IPS-NIHi11 (cell line): ENCODE data around the gene UPK3B.
A peak's percentile ranks its signal among the peaks of the same experiment; 100 is the strongest.
"Not testable (repeated sequence)": the region's sequence is repeated elsewhere in the genome, so short reads cannot be mapped to it uniquely, and the experiment has no call there.

Experiments used
- DNase-seq: peaks from one replicate; pipeline ENCODE4 v3.0.0; 2012; ENCODE audit warnings: mixed read lengths, low spot score

The UPK3B gene

DNA sequence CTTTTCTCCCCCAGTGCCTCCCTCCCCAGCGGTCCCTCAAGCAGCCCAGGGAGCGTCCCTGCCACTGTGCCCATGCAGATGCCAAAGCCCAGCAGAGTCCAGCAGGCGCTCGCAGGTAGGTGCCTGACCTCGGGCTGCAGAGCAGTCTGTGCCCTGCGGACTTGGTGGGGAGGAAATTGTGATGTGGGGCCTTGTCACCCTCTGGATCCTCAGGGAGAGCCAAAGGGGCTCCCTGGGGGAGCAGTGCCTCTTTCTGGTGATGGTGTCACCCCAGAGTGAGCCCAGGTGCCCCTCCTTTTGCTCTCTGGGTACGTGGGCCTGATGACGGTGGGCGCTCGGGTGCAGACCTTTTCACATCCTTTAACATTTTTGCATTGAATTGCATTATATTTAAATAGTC is 18.2 kb upstream of the UPK3B start:
- DNase-seq: not testable (repeated sequence)

DNA sequence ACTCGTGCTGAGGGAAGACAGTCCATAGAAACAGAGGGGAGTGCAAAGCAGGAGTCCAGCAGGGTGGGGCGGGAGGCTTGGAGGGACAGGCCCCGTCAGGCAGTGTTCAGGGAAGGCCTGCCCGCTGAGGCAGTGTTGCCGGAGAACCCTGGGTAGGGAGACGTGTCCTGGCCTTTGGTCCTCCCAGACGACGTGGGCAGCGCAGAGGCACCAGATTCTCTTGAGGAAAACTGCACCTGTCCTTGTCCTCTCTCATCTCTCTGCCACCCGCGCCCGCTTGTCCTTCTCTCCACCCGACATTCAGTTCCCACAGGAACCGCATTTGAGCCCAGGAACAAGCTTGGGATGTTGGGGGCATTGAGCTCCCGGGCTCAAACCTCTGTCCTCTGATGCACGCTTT is 14.6 kb upstream of the UPK3B start:
- not testable (repeated sequence) for DNase-seq

DNA sequence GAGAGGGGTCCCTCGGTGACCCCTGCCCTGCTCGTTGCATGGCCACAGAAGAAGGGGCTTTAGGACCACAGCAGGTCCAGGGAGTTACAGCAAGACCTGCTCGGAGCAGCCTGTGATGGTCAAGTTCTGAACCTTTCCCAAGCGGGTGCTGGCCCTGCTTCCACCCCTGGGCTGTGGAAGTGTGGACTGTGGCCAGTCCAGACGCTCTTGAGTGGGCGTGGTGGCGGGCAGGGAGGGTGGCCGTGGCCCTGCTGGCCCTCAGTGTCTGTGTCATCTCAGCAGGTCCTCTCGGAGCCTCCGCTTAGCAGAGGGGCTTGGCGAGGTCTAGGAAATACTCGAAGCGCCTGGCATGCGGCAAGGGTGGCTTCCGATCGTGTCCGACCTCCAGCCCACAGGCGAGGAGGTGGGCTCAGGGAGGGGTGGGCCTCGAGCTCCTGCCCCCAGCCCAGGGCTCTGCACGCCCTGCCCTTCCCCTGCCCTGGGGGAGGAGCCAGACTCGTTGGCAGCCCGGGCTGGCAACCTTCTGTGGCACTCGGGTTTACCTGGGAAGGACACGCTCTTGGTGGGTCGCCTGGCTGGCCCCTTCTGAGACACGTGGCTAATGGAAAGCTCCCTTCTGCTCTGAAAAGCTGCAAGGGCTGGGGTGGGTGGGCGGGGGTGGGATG is 12.3 kb upstream of the UPK3B start:
- not testable (repeated sequence) for DNase-seq

DNA sequence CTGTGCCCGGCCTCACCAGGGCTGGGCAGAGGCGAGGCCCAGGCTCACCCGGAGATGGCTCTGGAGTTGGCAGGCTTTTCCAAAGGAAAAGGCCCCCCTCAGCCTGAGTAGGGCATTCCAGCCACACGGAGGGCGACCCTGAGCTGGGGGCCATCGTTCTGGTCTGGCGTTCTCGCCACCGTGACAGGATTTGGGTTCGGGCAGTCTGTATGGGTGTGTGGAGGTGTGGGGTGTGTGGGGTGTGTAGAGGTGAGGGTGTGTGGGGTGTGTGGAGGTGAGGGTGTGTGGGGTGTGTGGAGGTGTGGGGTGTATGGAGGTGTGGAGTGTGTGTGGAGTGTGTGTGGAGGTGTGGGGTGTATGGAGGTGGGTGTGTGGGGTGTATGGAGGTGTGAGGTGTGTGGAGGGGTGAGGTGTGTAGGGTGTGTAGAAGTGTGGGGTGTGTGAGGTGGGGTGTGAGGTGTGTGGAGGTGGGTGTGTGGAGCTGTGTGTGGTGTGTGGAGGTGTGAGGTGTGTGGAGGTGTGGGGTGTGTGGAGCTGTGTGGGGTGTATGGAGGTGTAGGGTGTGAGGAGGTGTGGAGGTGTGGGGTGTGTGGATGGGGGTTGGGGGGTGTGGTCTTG is 11.7 kb upstream of the UPK3B start:
- not testable (repeated sequence) for DNase-seq

DNA sequence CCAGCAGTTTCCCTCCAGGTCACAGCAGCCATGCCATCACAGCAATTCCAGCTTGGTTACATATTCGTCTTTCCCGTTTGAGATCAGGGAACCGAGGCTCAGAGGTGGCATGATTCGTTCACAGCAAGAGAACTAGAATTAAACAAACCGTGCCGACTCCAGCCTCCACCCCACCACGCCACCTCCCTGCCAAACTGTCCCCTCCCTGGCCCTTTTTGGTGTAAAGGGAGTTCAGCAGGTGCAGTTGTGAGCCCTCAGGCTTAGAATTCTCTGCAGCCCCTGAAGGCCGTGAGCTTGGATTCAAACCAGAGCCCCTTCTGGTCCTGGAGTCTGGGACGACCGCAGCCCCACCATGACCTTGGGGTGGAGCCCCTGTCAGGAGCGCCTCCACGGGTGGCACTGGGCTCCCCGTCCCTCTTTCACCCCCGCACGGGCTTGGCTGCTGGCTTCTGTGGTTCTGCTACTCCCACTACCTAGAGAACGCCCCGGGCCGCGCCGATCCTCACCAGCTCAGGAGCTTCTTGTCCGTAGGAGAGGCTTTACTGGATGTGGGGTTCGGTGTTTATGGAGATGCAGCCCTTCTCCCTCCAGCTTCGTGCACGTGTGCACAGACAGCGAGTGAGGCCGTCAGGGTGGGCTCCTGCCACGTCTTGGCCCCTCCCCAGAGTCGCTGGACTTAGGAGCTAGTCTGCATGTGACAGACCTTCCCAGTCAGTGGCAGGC is 11.0 kb upstream of the UPK3B start:
- DNase-seq: not testable (repeated sequence)

DNA sequence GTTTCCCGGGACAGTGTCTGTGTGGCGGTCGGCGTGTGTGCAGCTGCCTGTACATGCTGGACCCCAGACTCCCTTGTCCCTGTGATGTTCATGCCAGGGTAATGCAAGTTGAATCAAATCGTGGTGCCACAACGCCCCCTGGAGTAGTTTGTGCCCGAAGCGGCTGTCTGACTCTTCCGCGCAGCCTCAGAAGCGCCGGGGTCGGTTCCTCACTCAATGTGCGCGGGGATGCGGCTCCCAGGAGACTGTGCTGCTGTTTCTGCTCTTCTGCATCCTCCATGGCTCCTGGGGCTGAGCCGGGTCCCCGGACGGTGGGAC is 10.5 kb upstream of the UPK3B start:
- not testable (repeated sequence) for DNase-seq

DNA sequence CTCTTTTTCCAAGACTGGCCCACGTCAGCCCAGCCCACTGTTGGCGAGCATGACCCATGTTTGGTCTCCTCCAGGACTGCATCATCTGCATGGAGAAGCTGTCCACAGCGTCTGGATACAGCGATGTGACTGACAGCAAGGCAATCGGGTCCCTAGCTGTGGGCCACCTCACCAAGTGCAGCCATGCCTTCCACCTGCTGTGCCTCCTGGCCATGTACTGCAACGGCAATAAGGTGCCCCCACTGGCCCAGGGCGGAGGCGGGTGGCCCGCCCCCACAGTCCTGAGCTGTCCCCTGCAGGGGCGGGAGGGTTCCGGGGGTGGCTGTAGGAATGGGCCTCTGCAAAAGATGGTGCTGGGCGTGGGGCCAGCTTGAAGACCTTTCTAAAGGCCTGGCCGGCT is 8.1 kb upstream of the UPK3B start:
- DNase-seq: not testable (repeated sequence)

DNA sequence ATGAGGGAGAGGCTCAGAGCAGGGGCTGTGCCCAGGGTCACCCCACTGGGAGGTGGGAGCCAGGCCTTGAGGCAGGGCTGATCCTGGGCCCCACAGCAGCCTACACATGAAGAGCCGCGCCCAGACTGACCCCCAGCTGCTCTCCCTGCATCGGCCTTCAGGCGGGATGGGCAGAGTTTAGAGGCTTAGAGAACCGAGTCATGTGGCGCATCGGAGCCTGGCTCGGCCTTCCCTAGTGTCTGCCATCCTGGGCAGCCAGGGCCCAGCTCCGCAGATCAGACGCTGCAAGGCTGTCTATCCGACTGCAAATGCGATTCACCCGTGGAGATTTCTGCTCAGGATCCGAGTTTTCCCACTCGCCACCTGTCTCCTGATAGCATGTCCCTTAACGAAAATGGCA is 7.5 kb upstream of the UPK3B start:
- not testable (repeated sequence) for DNase-seq

DNA sequence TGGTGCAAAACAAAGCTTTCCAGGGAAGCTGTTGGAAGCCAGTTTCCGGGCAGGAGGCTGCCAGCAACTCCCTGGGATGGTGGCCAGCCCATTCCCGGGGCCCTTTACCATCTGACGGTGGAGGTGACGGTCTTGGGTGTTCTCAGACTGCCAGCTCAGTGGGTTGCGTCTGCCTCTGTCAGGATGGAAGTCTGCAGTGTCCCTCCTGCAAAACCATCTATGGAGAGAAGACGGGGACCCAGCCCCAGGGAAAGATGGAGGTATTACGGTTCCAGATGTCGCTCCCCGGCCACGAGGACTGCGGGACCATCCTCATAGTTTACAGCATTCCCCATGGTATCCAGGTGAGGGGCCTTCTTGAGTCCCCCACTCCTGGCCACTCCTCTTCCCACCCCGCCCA is 7.1 kb upstream of the UPK3B start:
- DNase-seq: not testable (repeated sequence)

DNA sequence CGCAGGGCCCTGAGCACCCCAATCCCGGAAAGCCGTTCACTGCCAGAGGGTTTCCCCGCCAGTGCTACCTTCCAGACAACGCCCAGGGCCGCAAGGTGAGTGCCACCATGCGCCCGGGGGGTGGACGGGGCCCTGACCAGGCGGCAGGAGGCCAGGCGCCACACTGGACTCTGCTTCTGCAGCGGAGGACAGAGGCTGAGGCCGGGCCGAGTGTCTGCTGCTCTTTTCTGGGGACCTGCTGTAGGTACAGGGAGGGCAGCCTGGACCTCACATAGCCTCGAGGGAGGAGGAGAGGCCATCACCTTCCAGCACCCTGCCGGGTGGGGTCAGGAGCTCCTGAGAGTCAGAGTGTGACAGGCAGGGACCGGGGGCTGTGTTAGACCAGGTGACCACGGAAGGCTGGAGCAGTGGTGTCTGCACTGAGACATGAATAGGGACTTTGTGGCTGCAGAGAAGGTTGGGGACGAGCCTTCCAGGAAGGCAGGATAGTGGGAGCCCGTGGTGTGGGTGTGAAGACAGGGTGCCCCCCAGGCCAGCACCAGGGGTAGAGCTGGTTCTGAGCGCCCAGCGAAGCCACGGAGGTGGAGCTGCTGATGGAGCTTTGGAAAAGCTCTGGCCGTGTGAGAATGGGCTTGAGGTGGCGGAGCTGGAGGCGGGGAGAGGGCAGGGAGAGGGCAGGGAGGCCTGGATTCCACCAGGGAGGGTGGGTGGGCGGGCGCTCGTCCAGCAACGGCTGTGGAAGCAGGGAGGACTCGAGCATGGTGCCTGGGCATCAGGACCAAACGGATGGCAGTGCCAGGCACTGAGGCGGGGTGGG is 5.8 kb upstream of the UPK3B start:
- not testable (repeated sequence) for DNase-seq

DNA sequence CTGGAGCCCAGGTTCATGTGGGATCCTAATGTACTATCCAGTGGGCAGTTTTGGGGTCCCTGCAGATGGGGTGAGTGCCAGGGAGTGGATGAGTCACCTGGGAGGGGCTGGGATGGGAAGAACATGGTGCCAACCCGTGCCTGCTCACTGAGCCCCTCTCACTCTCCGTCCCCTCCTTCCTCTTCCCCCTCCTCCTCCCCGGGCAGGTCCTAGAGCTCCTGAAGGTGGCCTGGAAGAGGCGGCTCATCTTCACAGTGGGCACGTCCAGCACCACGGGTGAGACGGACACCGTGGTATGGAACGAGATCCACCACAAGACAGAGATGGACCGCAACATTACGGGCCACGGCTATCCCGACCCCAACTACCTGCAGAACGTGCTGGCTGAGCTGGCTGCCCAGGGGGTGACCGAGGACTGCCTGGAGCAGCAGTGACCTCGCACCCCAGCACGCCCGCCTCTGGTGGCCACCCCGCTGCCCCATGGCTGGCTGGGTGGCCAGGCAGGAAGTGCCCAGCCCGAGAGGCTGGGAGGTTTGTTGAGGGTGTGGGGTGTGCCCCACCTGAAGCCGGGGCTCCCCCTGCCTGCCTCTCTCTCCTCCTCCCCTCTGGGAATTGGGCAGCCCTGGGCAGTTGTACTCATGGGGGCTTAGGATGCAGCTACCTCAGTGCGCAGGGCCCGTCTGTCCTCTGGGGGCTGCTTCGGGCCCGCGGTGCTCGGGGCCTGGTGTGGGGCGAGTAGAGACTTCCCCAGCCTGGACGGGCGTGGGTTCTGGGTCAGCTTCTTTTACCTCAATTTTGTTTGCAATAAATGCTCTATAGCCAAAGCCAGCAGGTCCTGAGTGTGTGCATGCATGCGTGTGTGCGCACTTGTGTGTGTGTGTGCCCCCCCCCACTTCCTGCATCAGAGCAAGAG is 4.9 kb upstream of the UPK3B start:
- no peak for DNase-seq

DNA sequence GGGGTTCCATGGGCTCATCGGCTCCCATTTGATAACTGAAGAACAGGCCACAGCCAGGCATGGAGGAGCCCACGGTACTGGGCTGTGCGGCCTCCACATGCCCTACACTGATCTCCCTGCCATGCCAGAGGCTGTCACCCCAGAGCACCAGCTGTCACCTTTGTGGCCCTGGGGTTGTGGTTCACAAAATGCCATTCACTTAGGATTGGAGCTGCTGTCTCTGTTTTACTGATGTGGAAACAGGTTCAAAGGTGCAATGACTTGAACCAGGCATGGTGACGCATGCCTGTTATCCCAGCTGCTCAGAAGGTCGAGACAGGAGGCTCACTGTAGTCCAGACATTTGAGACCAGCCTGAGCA is 4.3 kb upstream of the UPK3B start:
- DNase-seq: no peak

DNA sequence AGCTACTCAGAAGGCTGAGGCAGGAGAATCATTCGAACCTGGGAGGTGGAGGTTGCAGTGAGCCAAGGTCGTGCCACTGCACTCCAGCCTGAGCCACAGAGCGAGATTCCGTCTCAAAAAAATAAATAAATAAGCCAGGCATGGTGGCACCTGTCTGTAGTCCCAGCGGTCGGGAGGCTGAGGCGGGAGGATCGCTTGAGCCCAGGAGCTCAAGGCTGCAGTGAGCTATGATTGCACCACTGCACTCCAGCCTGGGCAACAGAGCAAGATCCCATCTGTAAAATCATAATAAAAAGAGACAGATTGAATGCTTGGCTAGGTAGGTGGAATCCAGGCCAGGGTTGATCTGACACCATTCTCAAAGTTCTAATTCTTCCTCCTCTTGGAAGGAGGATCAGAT is 3.7 kb upstream of the UPK3B start:
- not testable (repeated sequence) for DNase-seq

DNA sequence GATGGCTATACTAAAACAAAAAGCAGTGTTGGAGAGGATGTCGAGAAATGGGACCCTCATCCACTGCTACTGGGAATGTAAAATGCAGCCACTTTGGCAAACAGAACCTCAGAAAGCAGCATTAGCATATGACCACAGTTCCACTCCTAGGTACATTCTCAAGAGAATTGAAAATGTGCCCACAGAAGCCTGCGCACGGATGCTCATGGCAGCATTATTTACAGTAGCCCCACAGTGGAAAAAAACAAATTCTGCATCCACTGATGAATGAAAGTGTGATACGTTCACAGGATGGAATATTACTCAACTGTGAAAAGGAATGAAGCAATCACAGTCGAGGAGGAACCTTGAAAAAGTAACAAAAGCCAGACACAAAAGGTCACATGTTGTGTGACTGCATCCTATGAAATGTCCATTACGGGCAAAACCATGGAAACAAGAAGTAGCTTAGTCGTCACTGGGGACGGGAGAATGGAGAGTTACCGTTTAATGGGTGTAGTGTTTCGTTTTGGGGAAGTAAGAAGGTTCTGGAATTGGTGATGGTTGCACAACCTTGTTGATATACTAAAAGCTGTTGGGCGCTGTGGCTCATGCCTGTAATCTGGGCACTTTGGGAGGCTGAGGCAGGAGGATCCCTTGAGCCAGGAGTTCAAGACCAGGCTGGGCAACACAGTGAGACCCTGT is 2.5 kb upstream of the UPK3B start:
- no peak for DNase-seq

DNA sequence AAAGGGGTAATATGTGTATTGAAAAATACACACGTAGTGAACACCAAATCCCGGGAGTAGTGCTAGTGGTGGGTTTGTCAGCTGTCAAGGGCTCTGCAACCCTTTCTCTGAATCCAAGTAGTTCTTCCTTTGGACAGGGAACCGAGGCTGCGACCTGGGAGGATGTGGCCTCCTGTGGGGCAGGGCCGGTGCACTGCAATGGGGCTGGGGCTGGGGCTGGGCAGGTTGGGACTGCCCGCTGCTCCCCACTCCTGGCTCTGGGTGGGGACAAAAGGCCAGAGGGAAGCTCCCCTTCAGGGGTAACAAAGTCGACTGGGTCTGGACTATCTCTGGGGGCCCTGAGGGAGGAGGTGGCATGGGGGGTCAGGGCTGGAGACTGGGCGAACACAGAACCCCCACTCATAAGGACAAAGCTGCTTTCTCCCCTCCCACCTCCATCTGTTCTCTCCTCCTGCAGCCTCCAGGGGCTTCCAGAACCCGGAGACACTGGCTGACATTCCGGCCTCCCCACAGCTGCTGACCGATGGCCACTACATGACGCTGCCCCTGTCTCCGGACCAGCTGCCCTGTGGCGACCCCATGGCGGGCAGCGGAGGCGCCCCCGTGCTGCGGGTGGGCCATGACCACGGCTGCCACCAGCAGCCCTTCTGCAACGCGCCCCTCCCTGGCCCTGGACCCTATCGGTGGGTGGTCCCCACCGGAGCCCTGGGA is 1.0 kb downstream of the UPK3B start:
- DNase-seq: not testable (repeated sequence)

DNA sequence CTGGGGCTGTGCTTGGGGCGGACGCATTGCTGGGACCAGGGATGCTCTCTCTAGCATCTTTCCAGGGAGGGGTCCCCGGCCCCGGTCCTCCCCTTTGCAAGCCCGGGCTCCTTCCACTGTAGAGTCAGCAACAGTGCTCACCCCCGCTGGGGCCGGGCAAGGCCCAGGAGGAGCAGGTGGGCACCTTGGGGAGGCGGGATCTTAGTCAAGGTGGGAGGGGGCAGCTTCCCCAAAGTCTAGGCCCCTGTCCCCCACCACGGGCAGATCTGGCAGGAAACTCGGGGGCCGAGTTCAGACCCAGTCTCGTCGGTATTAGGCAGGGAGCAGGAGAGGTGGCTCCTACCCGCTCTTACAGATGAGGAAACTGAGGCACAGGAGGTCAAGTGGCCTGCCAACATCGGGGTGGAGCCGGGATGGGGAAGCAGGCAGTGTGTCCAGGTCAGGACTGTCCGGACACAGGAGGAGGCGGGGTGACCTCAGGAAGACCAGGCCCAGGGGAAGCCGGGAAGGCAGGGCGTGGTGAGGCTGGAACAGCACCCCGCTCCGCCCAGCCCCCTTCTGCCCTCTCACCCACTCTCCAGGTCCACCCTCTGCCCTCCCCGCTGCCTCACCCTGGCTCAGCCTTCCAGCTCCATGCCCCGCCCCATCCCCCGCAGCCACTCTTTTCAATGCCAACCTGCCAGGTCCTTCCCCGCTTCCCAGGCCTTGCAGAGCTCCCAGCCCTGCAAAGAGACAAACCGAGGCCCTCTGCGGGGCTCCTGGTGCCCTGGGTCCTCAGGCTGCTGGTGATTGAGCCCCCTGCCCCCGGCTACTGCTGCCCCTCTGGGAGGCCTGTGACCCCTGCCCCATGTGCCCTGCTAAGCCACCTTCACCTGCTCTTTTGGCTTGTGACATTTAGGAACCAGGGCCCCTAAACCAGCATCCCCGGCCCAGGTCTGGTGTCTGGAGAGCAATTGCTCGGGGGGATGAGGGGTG is 1.8 kb downstream of the UPK3B start:
- DNase-seq: not testable (repeated sequence)

DNA sequence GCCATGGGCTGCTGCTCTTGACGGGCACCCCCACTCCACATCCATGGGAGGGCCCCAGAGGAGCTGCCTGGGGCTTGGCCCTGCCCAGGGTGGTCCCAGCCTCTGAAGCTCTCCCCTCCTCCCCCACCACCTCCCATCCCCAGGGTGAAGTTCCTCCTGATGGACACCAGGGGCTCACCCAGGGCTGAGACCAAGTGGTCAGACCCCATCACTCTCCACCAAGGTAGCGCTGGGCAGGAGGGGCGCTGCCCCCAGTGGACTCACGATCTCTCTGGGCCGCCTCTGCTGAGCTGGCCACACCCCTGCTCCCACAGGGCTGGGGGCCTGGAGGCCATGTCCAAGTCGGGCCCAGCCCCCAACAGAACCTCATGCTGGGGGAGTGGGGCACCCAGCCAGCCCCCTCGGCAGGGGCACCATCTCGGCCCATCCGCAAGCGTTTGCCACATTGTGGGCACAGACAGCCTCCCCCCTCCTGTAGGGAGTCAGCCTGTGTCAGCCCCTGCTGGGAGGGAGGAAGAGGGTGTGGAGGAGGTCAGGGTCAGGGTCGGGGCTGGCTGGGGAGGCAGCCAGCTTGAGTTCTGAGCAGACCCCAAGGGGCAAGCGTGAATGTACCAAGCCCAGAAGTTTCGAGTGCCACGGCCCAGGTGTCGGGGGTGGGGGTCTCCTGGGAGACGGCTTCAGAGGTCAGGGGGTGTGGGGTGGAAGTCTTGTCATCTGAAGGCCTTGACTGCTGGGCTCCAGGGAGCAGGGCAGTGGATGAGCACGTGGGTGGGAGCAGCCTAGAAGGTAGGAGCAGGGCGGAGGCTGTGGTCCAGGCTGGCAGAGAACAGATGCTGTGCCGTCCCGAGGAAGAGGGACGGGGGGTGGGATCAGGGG is 2.8 kb downstream of the UPK3B start:
- DNase-seq: peak; percentile 68
